ENCODE measurements around the gene SNX30. TPM values are rescaled to one million over a fixed set of nuclear protein-coding genes. Genes with fewer than 3 reads are reported as not detected.
A peak's percentile ranks its signal among the peaks of the same experiment; 100 is the strongest.

Gene SNX30
- total RNA-seq, 1 experiment from 2014 or later: 6.9 TPM

DNA sequence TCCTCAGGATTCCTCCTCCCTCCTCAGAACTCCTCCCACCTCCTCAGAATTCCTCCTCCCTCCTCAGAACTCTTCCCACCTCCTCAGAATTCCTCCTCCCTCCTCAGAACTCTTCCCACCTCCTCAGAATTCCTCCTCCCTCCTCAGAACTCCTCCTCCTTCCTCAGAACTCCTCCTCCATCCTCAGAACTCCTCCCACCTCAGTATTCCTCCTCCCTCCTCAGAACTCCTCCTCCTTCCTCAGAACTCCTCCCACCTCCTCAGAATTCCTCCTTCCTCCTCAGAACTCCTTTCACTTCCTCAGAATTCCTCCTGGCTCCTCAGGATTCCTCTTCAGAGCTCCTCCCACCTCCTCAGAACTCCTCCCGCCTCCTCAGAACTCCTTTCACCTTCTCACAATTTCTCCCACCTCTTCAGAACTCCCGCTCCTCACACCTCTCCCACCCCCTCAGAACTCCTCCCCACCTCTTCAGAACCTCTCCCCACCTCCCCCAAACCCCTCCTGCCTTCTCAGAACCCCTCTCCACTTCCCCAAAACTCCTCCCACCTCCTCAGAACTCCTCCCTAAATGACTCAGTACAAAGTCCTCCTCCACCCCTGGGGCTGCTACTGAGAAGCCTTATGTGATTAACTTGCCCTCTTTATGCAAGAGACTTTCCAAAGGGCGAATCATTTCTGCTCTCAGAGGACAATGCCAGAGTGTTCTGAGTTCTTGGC, 116.9 kb downstream of the SNX30 start:
- H3K27ac ChIP-seq (ENCODE audit: low read length): no peak overlapping the region
- CTCF ChIA-PET: no interaction called here
- DNase-seq (ENCODE audit: low read depth, low spot score) (no peak), ATAC-seq (peak; percentile 62; the same call in 1 of the 2 replicates)
- H3K4me1 ChIP-seq (ENCODE audit: control insufficient read depth, insufficient read depth, low read length): no peaks in the 10 kb centered on the region
- no peaks in the 10 kb centered on the region for H3K9me3 ChIP-seq (ENCODE audit: control insufficient read depth, insufficient read depth, low read depth, low read length)
- H3K27me3 ChIP-seq (ENCODE audit: control insufficient read depth, insufficient read depth, low read length): no peaks in the 10 kb centered on the region
- in situ Hi-C loops (cut with HindIII; ENCODE audit: low pct_unique_long_range_greater_than_20kb, low sequenced_read_pairs) (no loop called here), intact Hi-C loops (cut with micrococcal nuclease; ENCODE audit: unreplicated experiment) (no loop called here)
- no peak overlapping the region for H3K4me3 ChIP-seq (ENCODE audit: low read depth in 2 of 2, low read length in 2 of 2)
- no TSS peak for BruUV-seq (replicated peaks)
- TF ChIP-seq POLR2AphosphoS5 (IDR thresholded peaks at IDR 0.05; ENCODE audit: low read depth, low read length): no peak
- TF ChIP-seq, protein P1, sequence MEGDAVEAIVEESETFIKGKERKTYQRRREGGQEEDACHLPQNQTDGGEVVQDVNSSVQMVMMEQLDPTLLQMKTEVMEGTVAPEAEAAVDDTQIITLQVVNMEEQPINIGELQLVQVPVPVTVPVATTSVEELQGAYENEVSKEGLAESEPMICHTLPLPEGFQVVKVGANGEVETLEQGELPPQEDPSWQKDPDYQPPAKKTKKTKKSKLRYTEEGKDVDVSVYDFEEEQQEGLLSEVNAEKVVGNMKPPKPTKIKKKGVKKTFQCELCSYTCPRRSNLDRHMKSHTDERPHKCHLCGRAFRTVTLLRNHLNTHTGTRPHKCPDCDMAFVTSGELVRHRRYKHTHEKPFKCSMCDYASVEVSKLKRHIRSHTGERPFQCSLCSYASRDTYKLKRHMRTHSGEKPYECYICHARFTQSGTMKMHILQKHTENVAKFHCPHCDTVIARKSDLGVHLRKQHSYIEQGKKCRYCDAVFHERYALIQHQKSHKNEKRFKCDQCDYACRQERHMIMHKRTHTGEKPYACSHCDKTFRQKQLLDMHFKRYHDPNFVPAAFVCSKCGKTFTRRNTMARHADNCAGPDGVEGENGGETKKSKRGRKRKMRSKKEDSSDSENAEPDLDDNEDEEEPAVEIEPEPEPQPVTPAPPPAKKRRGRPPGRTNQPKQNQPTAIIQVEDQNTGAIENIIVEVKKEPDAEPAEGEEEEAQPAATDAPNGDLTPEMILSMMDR (IDR thresholded peaks at IDR 0.05): no peak
- TF ChIP-seq, protein P2, sequence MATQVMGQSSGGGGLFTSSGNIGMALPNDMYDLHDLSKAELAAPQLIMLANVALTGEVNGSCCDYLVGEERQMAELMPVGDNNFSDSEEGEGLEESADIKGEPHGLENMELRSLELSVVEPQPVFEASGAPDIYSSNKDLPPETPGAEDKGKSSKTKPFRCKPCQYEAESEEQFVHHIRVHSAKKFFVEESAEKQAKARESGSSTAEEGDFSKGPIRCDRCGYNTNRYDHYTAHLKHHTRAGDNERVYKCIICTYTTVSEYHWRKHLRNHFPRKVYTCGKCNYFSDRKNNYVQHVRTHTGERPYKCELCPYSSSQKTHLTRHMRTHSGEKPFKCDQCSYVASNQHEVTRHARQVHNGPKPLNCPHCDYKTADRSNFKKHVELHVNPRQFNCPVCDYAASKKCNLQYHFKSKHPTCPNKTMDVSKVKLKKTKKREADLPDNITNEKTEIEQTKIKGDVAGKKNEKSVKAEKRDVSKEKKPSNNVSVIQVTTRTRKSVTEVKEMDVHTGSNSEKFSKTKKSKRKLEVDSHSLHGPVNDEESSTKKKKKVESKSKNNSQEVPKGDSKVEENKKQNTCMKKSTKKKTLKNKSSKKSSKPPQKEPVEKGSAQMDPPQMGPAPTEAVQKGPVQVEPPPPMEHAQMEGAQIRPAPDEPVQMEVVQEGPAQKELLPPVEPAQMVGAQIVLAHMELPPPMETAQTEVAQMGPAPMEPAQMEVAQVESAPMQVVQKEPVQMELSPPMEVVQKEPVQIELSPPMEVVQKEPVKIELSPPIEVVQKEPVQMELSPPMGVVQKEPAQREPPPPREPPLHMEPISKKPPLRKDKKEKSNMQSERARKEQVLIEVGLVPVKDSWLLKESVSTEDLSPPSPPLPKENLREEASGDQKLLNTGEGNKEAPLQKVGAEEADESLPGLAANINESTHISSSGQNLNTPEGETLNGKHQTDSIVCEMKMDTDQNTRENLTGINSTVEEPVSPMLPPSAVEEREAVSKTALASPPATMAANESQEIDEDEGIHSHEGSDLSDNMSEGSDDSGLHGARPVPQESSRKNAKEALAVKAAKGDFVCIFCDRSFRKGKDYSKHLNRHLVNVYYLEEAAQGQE (IDR thresholded peaks at IDR 0.05; ENCODE audit: insufficient read depth in 1 of 2, low read depth in 2 of 2, low read length in 1 of 2): no peak
- no peak for TF ChIP-seq SIN3A (IDR thresholded peaks at IDR 0.05; ENCODE audit: borderline replicate concordance, insufficient read depth, low read depth, low read length)
- TF ChIP-seq TCF7L2 (IDR thresholded peaks at IDR 0.05; ENCODE audit: low read depth, low read length): no peak
- no peaks in the 10 kb centered on the region for H3K36me3 ChIP-seq (ENCODE audit: control insufficient read depth, insufficient read depth, low read length)
- POLR2A ChIA-PET: no interaction called here

DNA sequence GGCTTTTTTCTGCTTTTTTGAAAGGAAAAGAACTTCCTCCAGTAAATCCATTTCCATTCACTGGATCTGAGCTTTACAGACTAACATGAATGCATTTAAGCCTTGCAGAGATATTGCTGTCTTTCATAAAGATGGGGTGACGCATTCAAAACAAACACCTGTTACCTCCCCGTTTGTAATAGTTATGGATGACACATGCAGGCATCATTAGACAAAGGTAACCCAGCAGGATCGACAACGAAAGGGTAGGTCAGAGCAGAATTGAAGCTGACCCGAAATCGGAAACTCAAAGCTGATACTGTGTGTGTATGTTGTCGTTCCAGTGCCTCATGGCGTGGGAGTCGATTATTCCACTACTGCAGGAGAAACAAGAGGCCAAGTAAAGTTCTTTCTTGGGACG, 117.9 kb downstream of the SNX30 start:
- ChIA-PET CTCF (no interaction called here), POLR2A (no interaction called here)
- intact Hi-C loops (cut with micrococcal nuclease; ENCODE audit: unreplicated experiment): no loop called here
- no peaks in the 10 kb centered on the region for H3K4me1 ChIP-seq (ENCODE audit: control insufficient read depth, insufficient read depth, low read length)
- no peaks in the 10 kb centered on the region for H3K36me3 ChIP-seq (ENCODE audit: control insufficient read depth, insufficient read depth, low read length)
- no TSS peak for BruUV-seq (replicated peaks)
- no peak for DNase-seq (ENCODE audit: low read depth, low spot score)
- no peak for ATAC-seq
- TF ChIP-seq, protein P1 (IDR thresholded peaks at IDR 0.05): no peak
- no peak overlapping the region for H3K4me3 ChIP-seq (ENCODE audit: low read depth in 2 of 2, low read length in 2 of 2)
- H3K27ac ChIP-seq (ENCODE audit: low read length): no peak overlapping the region
- H3K27me3 ChIP-seq (ENCODE audit: control insufficient read depth, insufficient read depth, low read length): no peaks in the 10 kb centered on the region
- in situ Hi-C loops (cut with HindIII; ENCODE audit: low pct_unique_long_range_greater_than_20kb, low sequenced_read_pairs): no loop called here
- no peaks in the 10 kb centered on the region for H3K9me3 ChIP-seq (ENCODE audit: control insufficient read depth, insufficient read depth, low read depth, low read length)

Measured in Panc1 (cell line).